GM18505 (cell line): Measurements from ENCODE around the gene TSEN2.
"Not testable (repeated sequence)": the region's sequence is repeated elsewhere in the genome, so short reads cannot be mapped to it uniquely, and the experiment has no call there.

Experiments used
- ATAC-seq: cut with Tn5 transposase; IDR thresholded peaks from one replicate; pipeline ENCODE4 v1.9.1; 2021; ENCODE audit not compliant: unreplicated experiment
- POLR2A ChIP-seq: IDR thresholded peaks from 4 replicates; pipeline ENCODE4 v1.6.1; 2011; ENCODE audit warnings: borderline replicate concordance; ENCODE audit not compliant: insufficient read depth, insufficient read length; ENCODE audit errors: extremely low read depth

TSEN2 gene

DNA sequence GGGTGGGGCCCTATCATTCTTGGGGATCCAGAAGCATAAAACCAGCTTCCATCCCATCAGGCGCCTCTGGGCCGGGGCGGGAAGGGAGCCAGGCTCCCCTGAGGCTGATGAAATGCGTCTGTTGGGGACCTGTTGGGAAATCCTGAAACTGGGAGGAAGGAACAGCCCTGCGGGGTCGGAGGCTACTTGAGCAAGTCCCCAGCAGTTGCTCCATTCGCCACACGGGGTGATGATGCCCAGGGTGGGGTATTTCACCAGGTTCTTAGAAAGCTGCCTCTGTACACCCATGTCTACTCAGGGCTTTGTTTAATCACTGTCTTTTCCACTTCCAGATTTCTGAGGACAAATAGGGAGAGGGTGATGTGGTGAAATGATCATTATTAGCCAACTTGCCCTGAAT lies 25.4 kb upstream of the TSEN2 start:
- no peak for ATAC-seq

DNA sequence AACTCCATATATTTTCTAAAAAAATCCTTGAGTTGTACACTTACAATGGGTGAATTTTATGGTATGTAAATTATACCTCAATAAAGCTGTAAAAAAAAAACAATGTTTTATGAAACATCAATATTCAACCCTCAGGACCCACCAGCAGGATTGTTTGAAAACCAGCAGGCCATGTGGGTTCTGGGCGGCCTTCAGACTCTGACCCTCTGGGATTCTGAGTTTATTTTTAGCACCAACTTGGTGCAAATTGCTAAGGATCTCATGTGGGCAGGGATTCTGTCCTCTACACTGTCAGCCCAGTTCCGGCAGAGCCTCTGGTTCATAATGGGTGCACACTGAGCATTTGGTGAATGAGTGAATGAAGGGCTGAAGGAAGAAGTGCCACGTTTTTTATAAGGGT lies 24.2 kb upstream of the TSEN2 start:
- no peak for TF ChIP-seq POLR2A
- no peak for ATAC-seq

More for the DNA sequence above, 25.4 kb upstream of the TSEN2 start:
- no peak for TF ChIP-seq POLR2A

DNA sequence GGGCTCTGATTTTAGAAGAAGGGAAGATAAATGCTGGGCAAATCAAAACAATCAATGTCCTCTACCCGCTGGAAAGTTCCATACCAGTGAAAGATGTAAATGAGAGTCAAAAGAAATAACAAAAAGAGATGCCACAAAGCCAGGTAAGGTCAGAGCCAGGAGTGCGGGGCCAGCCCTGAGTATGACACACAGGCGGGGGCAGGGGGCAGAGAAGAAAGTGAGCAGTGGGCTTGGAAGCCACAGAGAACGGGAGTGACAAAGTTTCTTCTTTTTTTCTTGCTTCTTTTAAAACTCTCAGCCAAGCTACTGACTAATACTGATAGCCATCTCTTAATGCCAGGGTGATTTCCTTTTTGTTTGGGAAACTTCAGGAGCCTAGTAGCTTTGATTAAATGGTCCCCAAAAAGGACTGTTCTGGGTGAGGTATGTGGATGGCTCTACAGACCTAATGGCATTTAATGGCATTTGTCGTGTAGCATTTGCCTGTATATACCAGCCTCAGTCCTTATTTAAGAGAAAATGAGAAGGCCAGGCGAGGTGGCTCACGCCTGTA lies 23.1 kb upstream of the TSEN2 start:
- no peak for TF ChIP-seq POLR2A
- ATAC-seq, result no peak

DNA sequence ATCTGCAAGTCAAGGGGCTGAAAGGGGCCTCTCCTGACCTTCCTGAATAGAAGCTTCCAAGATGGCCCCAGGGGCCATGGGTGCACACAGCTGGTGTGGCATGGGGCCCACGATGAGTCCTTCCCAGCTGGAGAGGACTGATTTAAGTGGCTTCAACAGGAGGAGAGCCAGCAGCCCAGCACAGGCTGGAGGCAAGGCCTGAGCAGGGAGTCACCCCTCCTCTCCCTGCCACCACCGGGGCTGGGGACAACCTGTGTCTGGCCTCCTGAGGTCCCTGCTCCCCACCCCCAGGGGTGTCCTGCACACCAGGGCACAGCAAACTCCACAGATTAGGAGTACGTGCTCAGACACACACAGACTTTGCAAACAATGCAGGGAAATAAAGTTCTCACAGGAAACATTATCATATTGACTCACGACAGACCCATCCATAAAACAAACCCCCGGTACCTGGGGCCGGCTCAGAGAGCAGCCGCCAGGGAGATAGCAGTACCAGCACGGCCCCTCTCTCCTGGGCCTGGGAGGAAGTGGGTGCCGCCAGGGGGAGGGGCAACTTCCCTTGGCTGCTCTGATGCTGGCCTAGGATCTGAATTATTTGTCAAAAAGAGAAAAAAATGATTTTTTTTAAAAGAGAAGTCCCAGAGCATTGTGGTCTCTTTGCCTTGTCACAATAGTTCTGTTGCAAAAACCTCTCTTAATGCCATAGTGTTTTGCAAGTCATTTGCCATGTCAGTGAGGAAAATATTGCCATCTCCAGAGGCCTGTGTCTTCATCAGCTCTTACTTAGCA lies 21.9 kb upstream of the TSEN2 start:
- ATAC-seq, result no peak

DNA sequence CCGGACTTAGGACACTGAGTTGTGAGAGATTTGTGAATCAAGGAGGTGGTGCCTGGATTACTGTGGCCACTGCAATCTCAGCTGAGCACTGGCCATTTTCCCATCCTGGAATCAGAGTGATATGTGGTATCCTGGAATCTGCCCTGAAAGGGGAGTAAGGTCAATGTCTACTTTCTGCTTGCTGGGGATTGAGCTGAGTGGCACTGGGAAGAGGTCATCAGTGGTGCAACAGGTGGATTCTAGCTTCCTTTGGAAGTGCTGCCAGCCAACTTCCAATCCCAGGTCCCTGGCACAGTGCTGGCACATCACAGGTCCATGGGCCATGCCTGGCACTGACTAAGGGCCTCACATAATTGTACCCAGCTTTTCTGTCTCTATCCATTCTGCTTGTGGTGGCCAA lies 20.6 kb upstream of the TSEN2 start:
- TF ChIP-seq POLR2A, result no peak
- no peak for ATAC-seq

More for the DNA sequence above, 21.9 kb upstream of the TSEN2 start:
- TF ChIP-seq POLR2A, result no peak

DNA sequence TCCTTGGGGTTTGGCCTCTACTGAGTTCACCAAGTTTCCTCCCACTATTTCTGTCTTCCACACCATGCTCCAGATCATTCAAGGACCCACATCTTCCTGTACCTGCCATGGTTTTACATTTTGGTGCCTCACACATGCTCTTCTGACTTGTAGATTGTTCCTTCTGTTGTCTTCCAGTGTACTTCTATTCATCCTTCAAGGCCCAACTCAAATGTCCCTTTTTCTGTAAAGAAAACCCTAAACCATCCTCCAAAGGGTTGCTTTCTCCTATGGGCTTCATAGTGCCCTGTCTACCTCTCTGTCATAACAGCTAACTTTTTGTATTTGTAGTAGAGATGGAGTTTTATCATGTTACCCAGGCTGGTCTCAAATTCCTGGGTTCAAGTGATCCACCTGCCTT lies 20.1 kb upstream of the TSEN2 start:
- ATAC-seq, result no peak
- TF ChIP-seq POLR2A, result no peak

DNA sequence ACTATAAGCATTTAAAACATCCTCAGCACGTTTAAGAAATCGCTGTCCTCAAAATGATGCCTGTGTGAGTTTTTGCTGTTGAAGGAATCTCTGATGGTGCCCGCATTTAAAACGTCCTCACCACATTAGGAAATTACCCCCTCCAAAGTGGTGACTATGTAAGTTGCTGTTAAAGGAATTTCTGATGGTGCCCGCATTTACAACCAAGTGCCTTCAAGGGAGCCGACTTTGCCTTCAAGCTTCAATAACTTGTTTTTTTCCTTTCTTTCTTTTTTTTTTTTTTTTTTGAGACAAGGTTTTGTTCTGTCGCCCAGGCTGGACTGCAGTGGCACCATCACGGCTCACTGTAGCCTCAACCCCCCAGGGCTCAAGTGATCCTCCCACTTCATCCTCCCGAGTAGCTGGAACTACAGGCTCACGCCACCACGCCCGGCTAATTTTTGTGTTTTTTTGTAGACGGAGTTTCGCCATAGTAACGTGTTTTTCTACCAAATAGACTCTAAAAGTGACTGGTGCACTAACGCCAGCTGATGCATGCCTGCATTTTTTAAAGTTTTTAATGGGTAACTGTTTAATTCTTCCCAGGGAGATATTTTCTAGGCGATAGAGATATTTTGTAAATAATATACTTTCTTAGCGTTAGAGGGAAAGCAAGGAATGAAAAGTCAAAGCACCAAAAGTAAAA lies 19.0 kb upstream of the TSEN2 start:
- TF ChIP-seq POLR2A, result no peak
- ATAC-seq, result no peak

DNA sequence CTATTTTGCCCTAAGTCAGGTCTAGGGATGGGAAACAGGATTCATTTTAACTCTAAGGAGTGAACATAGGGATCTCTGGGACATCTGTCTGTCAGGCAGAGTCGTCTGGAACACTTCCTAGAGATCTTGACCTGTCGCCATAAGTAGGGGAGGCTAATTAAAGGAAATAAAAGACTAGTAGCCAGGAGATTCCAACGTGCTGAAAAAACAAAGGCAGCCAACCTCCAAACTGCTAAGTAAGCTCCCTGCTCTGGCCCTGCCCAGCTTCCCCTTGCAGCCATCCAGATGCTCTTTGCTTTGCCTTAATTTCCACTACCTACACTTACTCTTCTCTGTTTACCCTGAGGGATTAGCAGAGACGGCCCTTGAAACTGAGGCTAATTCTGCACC lies 18.4 kb upstream of the TSEN2 start:
- no peak for ATAC-seq
- no peak for TF ChIP-seq POLR2A

DNA sequence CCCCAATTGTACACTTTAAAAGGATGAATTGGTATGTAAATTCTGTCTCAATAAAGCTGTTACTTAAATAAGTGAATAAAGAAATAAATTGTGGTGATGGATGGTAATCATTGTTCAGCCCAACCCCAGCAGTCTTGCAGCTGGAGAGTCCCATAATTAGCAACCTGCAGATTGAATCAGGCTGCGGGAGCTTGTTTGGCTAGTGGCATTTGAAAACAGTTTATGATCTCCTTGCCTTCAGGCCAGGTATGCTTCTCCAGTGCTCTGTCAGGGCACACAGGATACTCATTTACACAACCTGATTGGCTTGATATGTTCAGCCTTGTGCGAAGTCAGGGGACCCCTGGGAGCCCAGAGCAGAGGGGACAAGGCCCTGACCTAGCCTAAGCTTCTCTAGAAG lies 16.5 kb upstream of the TSEN2 start:
- ATAC-seq, result no peak
- no peak for TF ChIP-seq POLR2A

DNA sequence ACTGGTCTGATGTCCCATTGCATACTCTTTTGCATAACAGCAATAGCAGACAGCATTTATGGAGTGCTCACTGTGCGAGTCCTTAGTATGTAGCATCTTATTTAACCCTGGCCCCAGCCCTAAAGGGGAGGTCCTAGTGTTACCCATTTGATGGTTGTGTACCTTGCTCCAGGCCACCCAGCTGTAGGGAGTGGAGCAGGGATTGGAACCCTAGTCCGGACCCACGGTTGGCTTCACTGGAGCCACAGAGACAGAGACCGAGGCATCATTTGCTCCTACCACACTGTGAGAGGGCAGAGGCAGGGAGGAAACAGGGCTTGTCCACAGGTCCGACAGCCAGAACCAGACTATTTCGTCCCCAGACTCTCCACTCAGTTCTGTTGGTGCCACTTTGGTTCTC lies 16.0 kb upstream of the TSEN2 start:
- ATAC-seq, result no peak
- no peak for TF ChIP-seq POLR2A

DNA sequence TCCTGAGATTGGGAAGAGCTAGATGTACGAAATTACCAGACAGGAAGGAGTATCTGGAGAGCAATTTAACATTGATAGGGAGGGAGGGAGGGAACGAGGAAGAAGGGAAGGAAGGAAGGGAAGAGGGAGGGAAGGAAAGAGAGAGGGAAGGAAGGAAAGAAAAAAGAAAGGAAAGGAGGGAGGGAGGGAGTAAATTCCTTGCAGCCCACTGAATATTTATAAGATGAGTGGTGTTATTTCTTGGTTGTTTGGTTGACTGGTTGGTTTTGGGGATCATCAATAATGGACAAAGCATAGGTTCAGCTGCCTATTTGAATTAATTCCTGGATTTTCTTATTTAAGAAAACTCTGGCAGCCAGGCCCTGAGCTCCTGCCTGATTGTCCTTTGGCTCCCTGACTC lies 15.5 kb upstream of the TSEN2 start:
- TF ChIP-seq POLR2A, result no peak
- no peak for ATAC-seq

DNA sequence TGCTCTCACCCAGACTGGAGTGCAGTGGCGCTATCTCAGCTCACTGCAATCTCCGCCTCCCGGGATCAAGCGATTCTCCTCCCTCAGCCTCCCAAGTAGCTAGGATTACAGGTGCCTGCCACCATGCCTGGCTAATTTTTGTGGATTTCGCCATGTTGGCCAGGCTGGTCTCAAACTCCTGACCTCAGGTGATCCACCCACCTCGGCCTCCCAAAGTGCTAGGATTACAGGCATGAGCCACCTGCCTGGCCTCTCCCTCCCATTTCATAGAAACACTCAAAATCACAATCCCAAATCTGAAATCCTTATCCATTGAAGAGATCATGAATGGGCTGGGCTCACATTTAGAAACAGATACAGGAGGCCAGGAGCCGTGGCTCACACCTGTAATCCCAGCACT lies 15.1 kb upstream of the TSEN2 start:
- ATAC-seq, result not testable (repeated sequence)

DNA sequence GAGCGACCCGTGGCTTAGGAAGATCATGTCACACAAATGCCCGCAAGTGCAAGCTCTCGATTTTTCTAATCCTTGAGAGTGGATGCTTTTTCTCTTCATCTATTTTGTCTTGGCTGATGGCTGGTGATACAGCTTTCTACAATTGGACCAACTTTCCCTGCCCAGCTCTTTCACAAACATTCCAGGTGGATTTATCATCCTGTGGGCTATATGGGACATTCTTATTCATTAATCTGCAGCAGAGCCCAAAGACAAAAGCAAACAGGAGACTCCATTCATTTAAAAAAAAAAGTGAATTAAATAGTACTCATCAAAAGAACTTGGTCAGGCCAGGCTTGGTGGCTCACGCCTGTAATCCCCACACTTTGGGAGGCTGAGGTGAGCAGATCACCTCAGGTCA lies 14.2 kb upstream of the TSEN2 start:
- TF ChIP-seq POLR2A, result no peak
- ATAC-seq, result no peak

DNA sequence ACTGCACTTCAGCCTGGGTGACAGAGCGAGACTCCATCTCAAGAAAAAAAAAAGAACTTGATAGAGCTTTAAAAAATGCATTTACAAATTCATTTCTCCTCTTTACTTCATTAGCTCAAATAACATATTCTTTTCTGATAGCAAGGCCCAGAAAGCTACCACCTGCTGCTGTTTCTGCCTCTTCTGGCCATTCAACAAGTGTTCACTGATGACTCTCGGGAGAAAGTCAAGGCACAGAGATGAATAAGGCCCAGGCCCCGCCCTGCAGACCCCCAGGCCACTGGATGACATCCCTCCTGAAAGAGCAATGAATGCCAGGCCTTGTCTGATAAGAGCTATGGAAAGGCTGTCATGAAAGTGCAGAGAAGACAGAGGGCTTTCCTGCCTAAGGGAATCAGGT lies 13.6 kb upstream of the TSEN2 start:
- no peak for ATAC-seq
- no peak for TF ChIP-seq POLR2A

DNA sequence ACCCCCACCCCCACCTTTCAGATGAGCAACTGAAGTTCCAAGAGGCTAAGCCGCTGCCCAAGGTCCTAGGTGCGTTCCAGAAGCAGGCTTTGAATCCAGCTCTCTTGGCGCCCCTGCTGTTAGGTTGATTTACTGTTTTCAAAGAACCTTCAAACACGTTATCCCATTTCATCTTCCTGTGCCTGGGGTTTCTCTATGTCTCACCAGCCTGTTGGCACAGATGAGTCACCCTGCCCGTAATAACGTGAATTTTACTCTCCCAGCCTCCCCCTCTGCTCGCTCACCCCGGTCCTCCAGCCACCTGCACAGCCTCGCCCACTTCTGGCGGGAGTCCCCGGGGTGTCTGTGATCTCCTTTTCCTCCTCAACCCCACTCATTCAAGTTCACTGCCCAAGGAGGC lies 13.0 kb upstream of the TSEN2 start:
- TF ChIP-seq POLR2A, result no peak
- ATAC-seq, result no peak

DNA sequence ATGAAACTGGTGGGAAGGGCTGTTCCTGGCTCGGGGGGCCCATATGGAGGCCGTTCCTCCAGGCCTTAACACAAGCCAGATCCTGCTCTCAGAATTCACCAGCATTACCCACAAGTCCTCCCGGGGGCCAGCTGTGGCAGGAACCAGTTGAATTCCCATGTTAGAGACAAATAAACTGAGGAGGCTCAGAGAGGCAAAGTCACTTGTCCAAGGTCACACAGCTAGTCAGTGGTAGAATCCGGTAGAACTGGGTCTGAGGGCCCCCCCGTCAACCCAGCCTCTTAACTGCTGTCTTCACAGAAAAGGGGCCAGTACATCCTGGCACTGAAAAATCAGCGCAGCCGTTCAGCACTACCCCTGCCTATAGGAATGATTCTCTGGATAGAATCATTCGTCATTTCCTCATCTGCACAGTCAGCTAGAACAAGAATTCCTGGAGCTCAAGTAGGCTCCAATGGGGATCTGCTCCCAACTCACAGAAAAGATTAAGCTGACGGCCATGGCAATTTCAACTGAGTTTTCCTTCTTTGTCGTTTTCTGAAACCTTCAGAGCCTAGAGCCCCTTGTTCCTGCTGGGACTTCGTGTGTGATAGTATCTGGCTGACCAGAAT lies 12.2 kb upstream of the TSEN2 start:
- no peak for ATAC-seq
- no peak for TF ChIP-seq POLR2A
